DND-41 (cell line): Measurements from ENCODE around the gene HBP1.

Source experiments
- ATAC-seq: fragments of 200-7000 bp; cut with Tn5 transposase; 3 replicates; pipeline ENCODE4 v1.9.1; 2021; ENCODE audit warnings: low read depth; ENCODE audit not compliant: insufficient read depth
- DNase-seq: peaks from one replicate; pipeline ENCODE4 v3.0.0-alpha.2; 2020
- H2AFZ ChIP-seq: 2 replicates; pipeline ENCODE4 v1.6.0; 2012; ENCODE audit warnings: low read depth, low read length
- H3K27ac ChIP-seq: 2 replicates; pipeline ENCODE4 v1.5.1; 2012; ENCODE audit warnings: low read length, inconsistent platforms
- H3K27me3 ChIP-seq: fragments of 200-600 bp; sonication (generic); 2 replicates; pipeline ENCODE4 v1.6.0; 2012; ENCODE audit warnings: low read length, mild to moderate bottlenecking, inconsistent platforms; ENCODE audit not compliant: insufficient read depth, poor library complexity
- H3K36me3 ChIP-seq: 2 replicates; pipeline ENCODE4 v1.5.1; 2012; ENCODE audit warnings: low read length, inconsistent platforms; ENCODE audit not compliant: insufficient read depth
- H3K4me1 ChIP-seq: 2 replicates; pipeline ENCODE4 v1.5.1; 2012; ENCODE audit warnings: mild to moderate bottlenecking, low read length; ENCODE audit not compliant: insufficient read depth
- H3K4me2 ChIP-seq: 2 replicates; pipeline ENCODE4 v1.6.0; 2012; ENCODE audit warnings: mild to moderate bottlenecking, moderate library complexity, low read length, inconsistent platforms; ENCODE audit not compliant: insufficient read depth
- H3K4me3 ChIP-seq, 2 experiments: fragments of 200-600 bp in 1 of 2; shearing (Covaris generic) in 1 of 2; 2 replicates each; pipeline ENCODE4 v1.5.1; 2012 to 2016; ENCODE audit warnings: inconsistent platforms in 2 of 2, low read length in 2 of 2, mild to moderate bottlenecking in 2 of 2, low read depth in 1 of 2, moderate library complexity in 1 of 2
- H3K79me2 ChIP-seq: 2 replicates; pipeline ENCODE4 v1.6.0; 2012; ENCODE audit warnings: low read length, inconsistent platforms; ENCODE audit not compliant: insufficient read depth
- H3K9ac ChIP-seq: 2 replicates; pipeline ENCODE4 v1.6.0; 2012; ENCODE audit warnings: low read depth, mild to moderate bottlenecking, inconsistent platforms, low read length, moderate library complexity
- H3K9me3 ChIP-seq: 2 replicates; pipeline ENCODE4 v1.5.1; 2012; ENCODE audit warnings: low read length, moderate library complexity, mild to moderate bottlenecking, inconsistent platforms; ENCODE audit not compliant: insufficient read depth, severe bottlenecking
- H4K20me1 ChIP-seq: 2 replicates; pipeline ENCODE4 v1.6.0; 2012; ENCODE audit warnings: low read length; ENCODE audit not compliant: insufficient read depth
- CTCF ChIP-seq: IDR thresholded peaks from 2 replicates; pipeline ENCODE4 v1.5.1; 2012; ENCODE audit warnings: borderline replicate concordance, low read length, moderate library complexity, mild to moderate bottlenecking; ENCODE audit not compliant: poor library complexity, severe bottlenecking; ENCODE audit errors: extremely low read depth
- EZH2 ChIP-seq: IDR thresholded peaks from 3 replicates; pipeline ENCODE4 v1.6.1; 2012; ENCODE audit warnings: borderline replicate concordance, low read depth, mild to moderate bottlenecking, moderate library complexity, low read length, inconsistent platforms; ENCODE audit not compliant: severe bottlenecking

The HBP1 gene

DNA sequence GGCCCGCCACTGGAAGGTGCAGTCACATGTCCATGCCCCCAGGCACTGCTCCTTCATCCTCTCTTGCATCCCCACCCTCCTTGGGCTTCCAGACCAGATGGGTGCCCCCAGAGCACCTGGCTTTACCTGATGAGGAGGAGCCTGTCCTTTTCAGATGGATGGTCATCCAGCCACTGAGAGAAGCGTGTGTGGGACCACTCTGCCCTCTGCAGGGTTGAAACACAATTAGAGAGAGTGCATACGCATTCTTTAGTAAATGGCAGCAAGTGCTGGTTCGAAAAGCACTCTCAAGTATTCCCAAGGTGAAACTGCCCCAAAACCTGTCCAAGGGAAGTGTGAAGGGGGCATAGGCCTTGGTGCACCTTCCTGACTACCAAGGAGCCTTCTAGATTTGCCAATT is 41.6 kb downstream of the HBP1 start:
- DNase-seq (no peak), ATAC-seq (no peak)
- Histone ChIP-seq H3K27me3 (no peaks in the 10 kb centered on the region), H3K4me2 (no peak overlapping the region), H3K79me2 (no peaks in the 10 kb centered on the region), H2AFZ (no peak overlapping the region), H3K27ac (no peak overlapping the region), H4K20me1 (no peaks in the 10 kb centered on the region), H3K9ac (no peak overlapping the region), H3K4me1 (no peaks in the 10 kb centered on the region), H3K4me3 (no peak overlapping the region), H3K9me3 (peaks cover 7% of the 10 kb centered on the region), H3K36me3 (peaks cover 43% of the 10 kb centered on the region)
- TF ChIP-seq EZH2 (no peak), CTCF (no peak)

GRCh38 chr7:107212725-107213124 is 43.9 kb downstream of the HBP1 start:
- H3K9me3 ChIP-seq, result peaks cover 7% of the 10 kb centered on the region
- no peak overlapping the region for H3K4me2 ChIP-seq
- no peaks in the 10 kb centered on the region for H3K27me3 ChIP-seq
- H3K36me3 ChIP-seq, result peaks cover 23% of the 10 kb centered on the region
- ATAC-seq (no peak), DNase-seq (no peak)
- no peaks in the 10 kb centered on the region for H3K79me2 ChIP-seq
- H3K27ac ChIP-seq, result no peak overlapping the region
- H2AFZ ChIP-seq, result no peak overlapping the region
- no peak overlapping the region for H3K4me3 ChIP-seq
- no peaks in the 10 kb centered on the region for H4K20me1 ChIP-seq
- H3K4me1 ChIP-seq, result no peaks in the 10 kb centered on the region
- no peak overlapping the region for H3K9ac ChIP-seq
- TF ChIP-seq CTCF (no peak), EZH2 (no peak)

DNA sequence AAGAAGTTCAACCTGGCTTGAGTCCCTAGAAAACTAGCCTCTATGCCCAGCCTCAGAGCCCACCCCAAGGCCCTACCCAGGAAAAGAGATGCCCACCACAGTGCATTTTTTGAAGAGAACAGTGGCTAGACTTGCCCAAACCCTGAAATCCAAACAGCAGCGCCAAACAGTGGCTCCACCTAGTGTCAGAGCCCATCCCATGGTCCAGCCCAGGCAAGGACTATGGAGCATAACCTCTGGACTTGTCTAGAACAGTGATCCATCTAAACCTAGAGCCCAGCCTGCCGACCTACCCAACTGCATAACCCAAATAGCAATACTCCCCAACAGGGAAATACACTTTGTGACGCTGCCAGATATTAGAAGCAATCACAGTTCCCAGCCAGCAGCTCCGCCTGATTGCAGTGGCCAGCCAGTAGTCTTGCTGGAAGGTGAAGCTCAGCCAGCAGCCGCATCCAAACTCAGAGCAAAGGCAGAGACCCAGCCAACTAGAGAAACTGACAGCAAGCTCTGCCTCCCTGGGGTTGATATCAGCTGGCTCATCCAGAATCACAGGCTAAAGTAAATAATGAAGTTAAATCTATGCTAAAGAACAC is 44.5 kb downstream of the HBP1 start:
- Histone ChIP-seq H3K79me2 (no peaks in the 10 kb centered on the region), H3K4me3 (no peak overlapping the region), H3K9me3 (peaks cover 7% of the 10 kb centered on the region), H3K9ac (no peak overlapping the region), H3K27ac (no peak overlapping the region), H3K36me3 (peaks cover 20% of the 10 kb centered on the region), H3K4me1 (no peaks in the 10 kb centered on the region), H3K27me3 (no peaks in the 10 kb centered on the region), H4K20me1 (no peaks in the 10 kb centered on the region), H2AFZ (no peak overlapping the region), H3K4me2 (no peak overlapping the region)
- TF ChIP-seq EZH2, result no peak
- no peak for TF ChIP-seq CTCF
- DNase-seq (no peak), ATAC-seq (no peak)

DNA sequence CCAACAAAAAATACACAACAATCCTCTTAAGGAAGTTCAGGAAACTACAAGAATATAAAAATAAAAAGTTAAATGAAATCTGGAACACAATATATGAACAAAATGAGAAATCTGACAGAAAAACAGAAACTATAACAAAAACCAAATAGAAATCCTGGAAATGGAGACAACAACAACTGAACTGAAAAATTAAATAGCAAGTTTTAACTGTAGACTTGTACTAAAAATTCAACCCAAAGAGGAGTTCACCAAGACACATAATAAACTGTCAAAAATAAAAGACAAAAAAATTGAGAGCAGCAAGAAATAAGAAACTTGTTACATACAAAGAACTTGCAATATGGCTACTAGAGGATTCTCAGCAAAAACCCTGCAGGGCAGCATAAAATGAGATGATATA is 45.1 kb downstream of the HBP1 start:
- ATAC-seq, result no peak
- Histone ChIP-seq H3K4me1 (no peaks in the 10 kb centered on the region), H3K27me3 (no peaks in the 10 kb centered on the region), H3K36me3 (peaks cover 15% of the 10 kb centered on the region), H3K79me2 (no peaks in the 10 kb centered on the region), H4K20me1 (no peaks in the 10 kb centered on the region), H3K9me3 (peaks cover 7% of the 10 kb centered on the region), H3K4me2 (no peak overlapping the region), H3K4me3 (no peak overlapping the region), H3K9ac (no peak overlapping the region), H2AFZ (no peak overlapping the region), H3K27ac (no peak overlapping the region)
- TF ChIP-seq CTCF, result no peak
- no peak for TF ChIP-seq EZH2
- DNase-seq, result no peak
